Activated CD4-positive, alpha-beta memory T cell treated with anti-CD3 and anti-CD28 coated beads for 36 hours (primary cell): Measurements from ENCODE around the gene ANGPTL2. TPM values are rescaled to one million over a fixed set of nuclear protein-coding genes. Genes with fewer than 3 reads are reported as not detected.
A peak's percentile ranks its signal among the peaks of the same experiment; 100 is the strongest.

Experiments
- CTCF ChIA-PET: fragments of 350-600 bp; sonication (Branson Sonifier 250); formaldehyde crosslinking; loops from one replicate; lab custom pipeline; 2021; ENCODE audit warnings: antibody characterized with exemption, inconsistent platforms; lab: Charles Lee
- POLR2A ChIA-PET: fragments of 350-600 bp; sonication (Branson Sonifier 250); formaldehyde crosslinking; loops from one replicate; lab custom pipeline; 2021; ENCODE audit warnings: antibody characterized with exemption; lab: Charles Lee
- DNase-seq: peaks from one replicate; pipeline ENCODE4 v3.0.0-alpha.2; 2020
- H3K27ac Mint-ChIP-seq: one replicate; pipeline ENCODE4 v1.8.0; 2021; ENCODE audit warnings: mixed read lengths
- H3K27me3 Mint-ChIP-seq: one replicate; pipeline ENCODE4 v1.8.0; 2021; ENCODE audit warnings: mixed read lengths
- H3K36me3 Mint-ChIP-seq: one replicate; pipeline ENCODE4 v1.8.0; 2021; ENCODE audit warnings: mixed read lengths
- H3K4me1 Mint-ChIP-seq: one replicate; pipeline ENCODE4 v1.8.0; 2021; ENCODE audit warnings: low read depth, mixed read lengths
- H3K4me3 Mint-ChIP-seq: one replicate; pipeline ENCODE4 v1.8.0; 2021; ENCODE audit warnings: mild to moderate bottlenecking, mixed read lengths
- H3K9me3 Mint-ChIP-seq: one replicate; pipeline ENCODE4 v1.8.0; 2021; ENCODE audit warnings: mixed read lengths
- intact Hi-C: fragments of 100-400 bp; cut with micrococcal nuclease; formaldehyde crosslinking; loops from one replicate; pipeline ENCODE4 v1.15.1; 2023
- total RNA-seq, 2 experiments: library from RNA; stranded (reverse); gene quantifications; one replicate each; pipeline ENCODE4 v1.2.3, GENCODE V29; 2021

The ANGPTL2 gene
- total RNA-seq, 2 experiments from 2014 or later, result not detected

DNA sequence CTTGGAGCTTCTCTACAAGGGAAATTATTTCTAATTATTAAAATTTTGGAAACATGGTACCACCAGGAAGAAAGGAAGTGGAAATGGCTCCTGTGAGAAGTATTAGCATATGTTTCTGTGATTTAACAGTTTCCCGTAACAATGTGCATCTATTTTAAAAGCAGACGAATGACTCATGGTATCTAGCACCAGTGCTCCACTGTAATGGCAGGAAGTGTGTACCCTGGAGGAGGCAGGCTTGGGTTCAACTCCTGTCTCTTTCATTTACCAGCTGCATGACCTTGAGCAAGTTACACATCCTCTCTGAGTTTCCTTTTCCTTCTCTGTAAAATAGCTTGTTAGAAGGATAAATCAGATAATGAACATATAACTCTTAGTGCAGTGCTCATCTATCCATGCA is 41.0 kb upstream of the ANGPTL2 start:
- intact Hi-C loops, result no loop called here
- H3K36me3 Mint-ChIP-seq, result no peaks in the 10 kb centered on the region
- H3K9me3 Mint-ChIP-seq, result no peaks in the 10 kb centered on the region
- peaks cover 26% of the 10 kb centered on the region for H3K4me1 Mint-ChIP-seq
- peak; percentile 39 for DNase-seq
- ChIA-PET CTCF (interaction anchor here (0.6 to 1.0 kb wide), 2 partner anchors 223 to 337 kb away, joined by 3 read pairs; no protein-coding TSS in a partner anchor), POLR2A (no interaction called here)
- no peaks in the 10 kb centered on the region for H3K27me3 Mint-ChIP-seq
- H3K4me3 Mint-ChIP-seq, result no peak overlapping the region
- H3K27ac Mint-ChIP-seq, result no peak overlapping the region

DNA sequence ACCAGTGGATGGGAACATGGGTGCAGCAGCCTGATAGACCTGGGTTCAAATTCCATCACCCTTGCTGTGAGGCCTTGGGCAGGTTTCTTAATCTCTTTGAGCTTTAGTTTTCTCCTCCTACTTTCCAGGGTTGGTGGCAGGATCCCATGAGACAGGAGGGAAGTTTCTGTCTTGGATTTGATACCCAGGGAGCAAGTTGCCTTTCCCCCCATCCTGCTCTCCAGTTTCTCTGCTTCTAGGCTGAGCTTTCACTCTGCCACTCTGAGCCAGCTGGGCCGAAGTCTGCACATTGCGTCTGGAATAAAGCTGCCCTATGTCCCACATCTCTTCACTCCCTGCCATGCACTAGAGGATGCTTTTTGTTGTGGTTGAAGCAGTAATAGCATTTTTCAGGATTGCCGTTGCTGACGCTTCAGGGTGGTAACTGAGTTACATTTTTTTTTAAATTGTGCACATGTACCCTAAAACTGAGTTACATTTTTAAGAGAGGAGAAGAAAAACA is 40.5 kb upstream of the ANGPTL2 start:
- H3K36me3 Mint-ChIP-seq, result no peaks in the 10 kb centered on the region
- intact Hi-C loops, result no loop called here
- ChIA-PET CTCF (interaction anchor here (1.0 kb wide), 1 partner anchor 222 kb away, joined by 3 read pairs; no protein-coding TSS in a partner anchor), POLR2A (no interaction called here)
- H3K27ac Mint-ChIP-seq, result no peak overlapping the region
- DNase-seq, result no peak
- H3K4me3 Mint-ChIP-seq, result no peak overlapping the region
- no peaks in the 10 kb centered on the region for H3K9me3 Mint-ChIP-seq
- no peaks in the 10 kb centered on the region for H3K27me3 Mint-ChIP-seq
- peaks cover 26% of the 10 kb centered on the region for H3K4me1 Mint-ChIP-seq

- Mint-ChIP-seq H3K9me3 (no peaks in the 10 kb centered on the region), H3K36me3 (no peaks in the 10 kb centered on the region), H3K4me3 (no peak overlapping the region), H3K4me1 (peaks cover 26% of the 10 kb centered on the region), H3K27ac (no peak overlapping the region), H3K27me3 (peaks cover under 1% of the 10 kb centered on the region)
- intact Hi-C loops, result no loop called here
- ChIA-PET CTCF (interaction anchor here (1.0 kb wide), 1 partner anchor 221 kb away, joined by 3 read pairs; no protein-coding TSS in a partner anchor), POLR2A (interaction anchor here (1.0 kb wide), 1 partner anchor 157 kb away, joined by 4 read pairs; no protein-coding TSS in a partner anchor)
- peak; percentile 56 for DNase-seq
Measured at GRCh38 chr9:127162046-127162863, 39.8 kb upstream of the ANGPTL2 start.

GRCh38 chr9:127161081-127161624 is 38.7 kb upstream of the ANGPTL2 start:
- peak; percentile 4 for DNase-seq
- no peaks in the 10 kb centered on the region for H3K9me3 Mint-ChIP-seq
- H3K36me3 Mint-ChIP-seq, result no peaks in the 10 kb centered on the region
- intact Hi-C loops, result no loop called here
- H3K4me1 Mint-ChIP-seq, result peaks cover 23% of the 10 kb centered on the region
- H3K27ac Mint-ChIP-seq, result no peak overlapping the region
- no peak overlapping the region for H3K4me3 Mint-ChIP-seq
- CTCF ChIA-PET, result no interaction called here
- H3K27me3 Mint-ChIP-seq, result peaks cover 1% of the 10 kb centered on the region
- POLR2A ChIA-PET, result no interaction called here

DNA sequence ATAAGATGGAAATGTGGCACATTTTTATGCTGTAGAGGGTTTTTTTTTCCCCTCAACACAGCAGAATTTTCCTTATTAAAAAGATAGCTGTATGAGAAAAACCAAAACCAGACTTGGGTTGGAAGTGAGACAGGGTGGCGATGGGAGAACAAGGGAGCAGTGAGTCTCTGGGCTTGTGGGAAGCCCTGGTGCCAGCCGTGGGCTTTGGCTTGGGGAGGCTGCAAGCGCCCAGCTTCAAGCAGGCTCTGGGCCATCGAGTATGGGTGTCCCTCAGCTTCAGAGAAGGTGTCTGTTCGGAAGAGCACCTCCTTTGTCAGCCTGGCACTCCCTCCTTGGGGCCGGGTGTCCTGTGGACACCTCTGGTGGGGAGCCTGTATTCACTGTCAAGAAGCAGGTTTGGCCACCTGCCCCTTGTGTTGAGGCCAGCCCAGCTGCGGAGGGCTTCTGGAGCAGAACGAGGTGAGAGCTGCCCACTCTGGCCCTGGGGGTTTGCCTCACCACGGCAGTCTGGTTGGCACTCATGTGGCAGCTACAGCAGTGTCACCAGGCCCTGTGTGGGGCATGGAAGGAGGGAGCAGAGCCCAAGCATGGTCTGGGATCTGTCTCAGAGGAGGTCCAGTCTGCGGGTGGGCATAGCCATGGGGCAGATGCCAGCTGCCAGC is 37.6 kb upstream of the ANGPTL2 start:
- Mint-ChIP-seq H3K36me3 (no peaks in the 10 kb centered on the region), H3K4me3 (no peak overlapping the region), H3K9me3 (no peaks in the 10 kb centered on the region), H3K27me3 (peaks cover 1% of the 10 kb centered on the region), H3K27ac (no peak overlapping the region), H3K4me1 (peaks cover 29% of the 10 kb centered on the region)
- peak; percentile 3 for DNase-seq
- intact Hi-C loops, result no loop called here
- CTCF ChIA-PET, result interaction anchor here (1.0 to 1.1 kb wide), 2 partner anchors 8 to 38 kb away, joined by 3 to 5 read pairs; no protein-coding TSS in a partner anchor
- POLR2A ChIA-PET, result no interaction called here

DNA sequence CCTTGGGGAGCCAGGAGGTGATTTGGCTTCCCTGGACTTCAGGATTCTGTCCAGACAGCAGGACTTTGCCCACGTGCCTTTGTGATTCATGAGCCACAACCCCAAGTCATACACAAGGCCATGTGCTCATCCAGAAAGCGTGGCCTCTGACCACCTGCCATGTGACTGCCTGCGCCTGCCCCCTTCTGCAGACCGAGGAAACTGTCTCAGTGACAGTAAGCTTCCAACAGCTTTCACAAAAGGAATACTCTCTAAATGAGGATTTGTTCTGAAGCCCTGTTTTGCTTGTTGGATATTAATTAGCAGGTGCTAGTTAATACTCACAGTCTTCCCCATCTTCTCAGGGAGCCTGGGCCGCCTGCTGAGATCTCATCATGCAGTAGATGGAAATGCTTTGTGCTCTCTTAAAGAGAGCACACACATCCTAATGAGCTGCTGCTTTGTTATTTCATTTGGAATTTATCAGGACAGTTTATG is 36.9 kb upstream of the ANGPTL2 start:
- intact Hi-C loops, result no loop called here

DNA sequence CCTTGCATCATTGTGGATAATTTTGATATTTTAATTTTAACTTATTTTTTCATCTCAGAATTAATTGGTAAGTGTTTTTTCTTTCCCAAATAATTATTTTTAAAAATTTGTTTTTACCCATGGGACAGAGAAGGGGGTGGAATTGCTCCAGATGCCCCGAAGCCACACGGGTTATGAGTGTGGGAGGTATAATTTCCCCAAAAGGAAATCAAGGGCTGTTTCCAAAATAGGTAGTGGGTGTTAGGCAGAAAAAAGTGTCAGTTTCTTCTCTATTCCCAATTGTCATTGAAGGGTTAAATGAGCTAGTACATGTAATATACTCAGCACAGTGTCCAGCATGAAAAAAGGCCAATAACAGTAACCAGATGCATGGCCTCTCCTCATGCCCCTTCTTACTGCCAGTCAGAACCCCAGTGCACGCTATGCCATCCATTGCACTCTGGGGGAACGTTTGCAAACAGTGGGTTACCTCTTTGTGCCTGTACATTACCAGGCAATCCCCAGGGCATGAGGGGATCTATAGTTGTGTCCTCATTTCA is 36.4 kb upstream of the ANGPTL2 start:
- ChIA-PET POLR2A (interaction anchor here (0.9 kb wide), 1 partner anchor 173 kb away, joined by 3 read pairs; no protein-coding TSS in a partner anchor), CTCF (interaction anchor here (1.0 kb wide), 1 partner anchor 9 kb away, joined by 5 read pairs; no protein-coding TSS in a partner anchor)
- no peak for DNase-seq
- H3K4me1 Mint-ChIP-seq, result peaks cover 40% of the 10 kb centered on the region
- intact Hi-C loops, result no loop called here
- peaks cover 1% of the 10 kb centered on the region for H3K27me3 Mint-ChIP-seq
- no peak overlapping the region for H3K27ac Mint-ChIP-seq
- no peaks in the 10 kb centered on the region for H3K36me3 Mint-ChIP-seq
- H3K4me3 Mint-ChIP-seq, result no peak overlapping the region
- H3K9me3 Mint-ChIP-seq, result no peaks in the 10 kb centered on the region

More for the DNA sequence above, 36.9 kb upstream of the ANGPTL2 start:
- no peak overlapping the region for H3K4me3 Mint-ChIP-seq
- peak; percentile 12 for DNase-seq
- CTCF ChIA-PET, result interaction anchor here (1.0 to 1.1 kb wide), 2 partner anchors 9 to 39 kb away, joined by 3 to 5 read pairs; no protein-coding TSS in a partner anchor
- no peak overlapping the region for H3K27ac Mint-ChIP-seq
- H3K27me3 Mint-ChIP-seq, result peaks cover 1% of the 10 kb centered on the region
- POLR2A ChIA-PET, result interaction anchor here (0.9 kb wide), 1 partner anchor 173 kb away, joined by 3 read pairs; no protein-coding TSS in a partner anchor
- peaks cover 36% of the 10 kb centered on the region for H3K4me1 Mint-ChIP-seq
- H3K9me3 Mint-ChIP-seq, result no peaks in the 10 kb centered on the region
- no peaks in the 10 kb centered on the region for H3K36me3 Mint-ChIP-seq

DNA sequence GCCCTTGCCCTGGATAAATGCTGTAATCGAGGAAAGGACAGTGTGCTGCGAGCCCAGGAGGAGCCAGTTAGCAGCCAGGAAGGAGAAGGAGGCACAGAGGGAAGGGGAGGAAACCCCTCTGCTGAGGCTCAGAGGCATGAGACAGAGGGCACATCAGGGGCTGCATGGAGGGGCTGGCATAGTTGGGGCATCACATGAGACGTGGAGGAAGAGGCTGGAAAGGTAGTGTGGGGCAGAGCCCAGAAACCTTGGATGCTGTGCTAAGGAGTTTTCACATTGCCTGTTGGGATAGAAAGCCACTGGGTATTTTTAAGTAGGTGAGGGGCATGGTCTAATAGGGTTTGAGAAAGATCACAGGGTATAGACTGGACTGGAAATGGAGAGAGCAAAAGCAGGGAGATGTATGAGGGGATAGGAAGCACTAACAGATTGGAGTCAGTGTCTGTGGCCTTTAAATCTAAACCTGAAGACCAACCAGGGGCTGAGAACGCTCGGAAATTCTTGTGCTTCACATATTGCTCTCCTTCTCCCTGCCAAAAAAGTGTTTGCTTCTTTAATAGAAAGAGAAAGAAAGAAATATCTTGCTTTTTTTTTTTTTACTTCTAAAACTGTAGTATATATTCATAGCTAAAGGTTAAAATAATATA is 33.0 kb upstream of the ANGPTL2 start:
- H3K27me3 Mint-ChIP-seq, result peaks cover 9% of the 10 kb centered on the region
- ChIA-PET POLR2A (interaction anchor here (0.9 to 1.5 kb wide), 3 partner anchors 150 to 169 kb away, joined by 3 to 9 read pairs (median 6); no protein-coding TSS in a partner anchor), CTCF (interaction anchor here (0.9 to 1.4 kb wide), 4 partner anchors 106 to 169 kb away, joined by 3 to 6 read pairs (median 4); no protein-coding TSS in a partner anchor)
- H3K27ac Mint-ChIP-seq, result no peak overlapping the region
- peak; percentile 4 for DNase-seq
- peaks cover 21% of the 10 kb centered on the region for H3K4me1 Mint-ChIP-seq
- no peaks in the 10 kb centered on the region for H3K9me3 Mint-ChIP-seq
- no peaks in the 10 kb centered on the region for H3K36me3 Mint-ChIP-seq
- intact Hi-C loops, result no loop called here
- H3K4me3 Mint-ChIP-seq, result no peak overlapping the region

DNA sequence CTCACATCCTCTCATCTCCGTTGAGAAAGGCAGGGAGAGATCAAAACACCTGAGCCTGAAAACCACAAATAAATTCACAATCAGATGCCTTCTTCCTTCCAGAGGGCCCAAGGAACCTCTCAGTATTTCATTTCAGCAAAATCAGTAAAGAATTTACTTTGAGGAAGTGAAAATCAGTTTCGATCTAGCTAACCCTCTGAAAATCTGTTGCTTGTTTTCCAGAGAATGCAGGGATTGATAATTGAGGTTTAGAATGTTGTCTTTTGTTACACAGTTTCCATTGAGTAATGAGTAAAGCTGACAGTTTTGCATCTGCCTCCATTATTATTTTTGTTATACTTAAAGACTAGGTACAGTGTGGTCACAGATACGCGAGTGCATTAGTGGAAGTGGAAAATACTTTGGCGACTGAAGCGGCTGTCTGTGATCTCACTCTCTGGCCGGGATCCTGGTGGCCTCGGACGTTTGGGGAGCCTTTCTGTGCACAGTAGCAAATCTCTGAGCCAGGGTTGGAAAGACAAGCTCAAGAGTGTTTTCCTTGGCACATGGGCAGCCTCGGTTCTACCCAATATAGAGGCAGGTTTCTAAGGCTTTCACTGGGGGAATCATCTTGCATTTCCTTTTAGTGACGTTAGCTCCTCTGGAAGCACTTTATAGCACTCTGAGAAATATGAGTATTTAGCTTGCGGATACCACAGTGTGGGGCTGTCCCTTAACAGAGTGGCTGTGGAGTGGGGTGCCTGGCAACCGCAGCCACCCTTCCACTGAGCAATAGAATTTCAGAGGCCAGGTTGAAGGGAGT is 32.2 kb upstream of the ANGPTL2 start:
- ChIA-PET CTCF (interaction anchor here (1.1 to 1.4 kb wide), 3 partner anchors 106 to 168 kb away, joined by 3 to 6 read pairs (median 5); no protein-coding TSS in a partner anchor), POLR2A (interaction anchor here (0.9 to 1.5 kb wide), 3 partner anchors 149 to 169 kb away, joined by 3 to 9 read pairs (median 6); no protein-coding TSS in a partner anchor)
- H3K27me3 Mint-ChIP-seq, result peaks cover 9% of the 10 kb centered on the region
- H3K27ac Mint-ChIP-seq, result peak overlapping the region; percentile 9
- DNase-seq, result peak; percentile 70
- no peaks in the 10 kb centered on the region for H3K9me3 Mint-ChIP-seq
- H3K4me3 Mint-ChIP-seq, result no peak overlapping the region
- H3K4me1 Mint-ChIP-seq, result peaks cover 21% of the 10 kb centered on the region
- no peaks in the 10 kb centered on the region for H3K36me3 Mint-ChIP-seq
- intact Hi-C loops, result loop anchor here (1.0 kb wide), 3 partner anchors 105 to 168 kb away; no protein-coding TSS in a partner anchor

- no peak overlapping the region for H3K4me3 Mint-ChIP-seq
- H3K4me1 Mint-ChIP-seq, result peaks cover 21% of the 10 kb centered on the region
- DNase-seq, result peak; percentile 35
- no peak overlapping the region for H3K27ac Mint-ChIP-seq
- intact Hi-C loops, result loop anchor here (1.0 kb wide), 3 partner anchors 105 to 168 kb away; no protein-coding TSS in a partner anchor
- no peaks in the 10 kb centered on the region for H3K36me3 Mint-ChIP-seq
- H3K9me3 Mint-ChIP-seq, result no peaks in the 10 kb centered on the region
- POLR2A ChIA-PET, result interaction anchor here (1.3 to 1.5 kb wide), 2 partner anchors 149 to 168 kb away, joined by 6 to 9 read pairs; no protein-coding TSS in a partner anchor
- CTCF ChIA-PET, result interaction anchor here (1.4 kb wide), 2 partner anchors 149 to 168 kb away, joined by 5 to 6 read pairs; no protein-coding TSS in a partner anchor
- peaks cover 9% of the 10 kb centered on the region for H3K27me3 Mint-ChIP-seq
Measured at GRCh38 chr9:127154003-127154389, 31.6 kb upstream of the ANGPTL2 start.
